Trophoblast cell (in vitro differentiated cells and primary cell): ENCODE measurements around the gene ACSL4.

ENCODE experiments used
- DNase-seq, 2 donors: peaks; one replicate each; pipeline ENCODE4 v3.0.0-alpha.2; 2016
- H2AFZ ChIP-seq: 2 replicates; pipeline ENCODE4 v1.6.1; 2013; ENCODE audit warnings: low read length, moderate library complexity, mild to moderate bottlenecking; ENCODE audit not compliant: insufficient read depth, poor library complexity
- H2AK5ac ChIP-seq: 2 replicates; pipeline ENCODE4 v1.6.1; 2013; ENCODE audit warnings: mild to moderate bottlenecking, low read length
- H2BK120ac ChIP-seq: 2 replicates; pipeline ENCODE4 v1.6.1; 2013; ENCODE audit warnings: low read length, mild to moderate bottlenecking, moderate library complexity; ENCODE audit not compliant: insufficient read depth, poor library complexity
- H2BK12ac ChIP-seq: 2 replicates; pipeline ENCODE4 v1.6.1; 2013; ENCODE audit warnings: mild to moderate bottlenecking, low read length, moderate library complexity
- H2BK5ac ChIP-seq: 2 replicates; pipeline ENCODE4 v1.6.1; 2013; ENCODE audit warnings: low read length, low read depth, moderate library complexity, mild to moderate bottlenecking; ENCODE audit not compliant: poor library complexity
- H3K14ac ChIP-seq: 2 replicates; pipeline ENCODE4 v1.6.1; 2013; ENCODE audit warnings: mild to moderate bottlenecking, low read length
- H3K18ac ChIP-seq: 2 replicates; pipeline ENCODE4 v1.6.1; 2013; ENCODE audit warnings: mild to moderate bottlenecking, low read length
- H3K23ac ChIP-seq: 2 replicates; pipeline ENCODE4 v1.6.1; 2013; ENCODE audit warnings: low read length
- H3K27ac ChIP-seq: 2 replicates; pipeline ENCODE4 v1.5.1; 2013; ENCODE audit warnings: low read depth, mild to moderate bottlenecking, inconsistent platforms, low read length, moderate library complexity
- H3K27me3 ChIP-seq: 2 replicates; pipeline ENCODE4 v1.6.1; 2013; ENCODE audit warnings: inconsistent platforms, mild to moderate bottlenecking, low read length, moderate library complexity; ENCODE audit not compliant: insufficient read depth
- H3K36me3 ChIP-seq, 2 experiments: 1 replicate in 1 of 2; 2 replicates in 1 of 2; pipeline ENCODE4 v1.6.1; 2013; ENCODE audit warnings: low read length in 2 of 2, mild to moderate bottlenecking in 2 of 2, moderate library complexity in 1 of 2; ENCODE audit not compliant: insufficient read depth in 2 of 2, control insufficient read depth in 1 of 2
- H3K4ac ChIP-seq: 2 replicates; pipeline ENCODE4 v1.6.1; 2013; ENCODE audit warnings: low read depth, mild to moderate bottlenecking, low read length, moderate library complexity
- H3K4me1 ChIP-seq, 2 experiments: 1 replicate in 1 of 2; 2 replicates in 1 of 2; pipeline ENCODE4 v1.6.1; 2013; ENCODE audit warnings: low read length in 2 of 2, mild to moderate bottlenecking in 2 of 2, moderate library complexity in 1 of 2; ENCODE audit not compliant: insufficient read depth in 2 of 2, control insufficient read depth in 1 of 2
- H3K4me2 ChIP-seq: 2 replicates; pipeline ENCODE4 v1.6.1; 2013; ENCODE audit warnings: inconsistent platforms, mild to moderate bottlenecking, low read length, moderate library complexity
- H3K4me3 ChIP-seq: 2 replicates; pipeline ENCODE4 v1.5.1; 2013; ENCODE audit warnings: mild to moderate bottlenecking, low read depth, low read length, inconsistent platforms
- H3K79me1 ChIP-seq: one replicate; pipeline ENCODE4 v1.6.1; 2013; ENCODE audit warnings: low read length
- H3K79me2 ChIP-seq: 2 replicates; pipeline ENCODE4 v1.6.1; 2013; ENCODE audit warnings: low read length, mild to moderate bottlenecking; ENCODE audit not compliant: control insufficient read depth, insufficient read depth, poor library complexity
- H3K9ac ChIP-seq: 2 replicates; pipeline ENCODE4 v1.6.1; 2013; ENCODE audit warnings: mild to moderate bottlenecking, low read length
- H3K9me3 ChIP-seq: 2 replicates; pipeline ENCODE4 v1.6.1; 2013; ENCODE audit warnings: low read depth, mild to moderate bottlenecking, control low read depth, inconsistent platforms, low read length; ENCODE audit not compliant: insufficient read depth
- H4K12ac ChIP-seq: 2 replicates; pipeline ENCODE4 v1.6.1; 2013; ENCODE audit warnings: low read depth, mild to moderate bottlenecking, low read length, moderate library complexity
- H4K8ac ChIP-seq: 2 replicates; pipeline ENCODE4 v1.6.1; 2013; ENCODE audit warnings: low read depth, mild to moderate bottlenecking, low read length, moderate library complexity
- H4K91ac ChIP-seq: one replicate; pipeline ENCODE4 v1.6.1; 2013; ENCODE audit warnings: low read depth, mild to moderate bottlenecking, low read length, moderate library complexity
- WGBS: extraction: QIAGEN DNeasy Blood & Tissue Kit; methylation state at CpG from one replicate; pipeline ENCODE4 v1.1.7; 2013; ENCODE audit warnings: missing lambda C conversion rate; ENCODE audit not compliant: insufficient read length, insufficient coverage; ENCODE audit errors: extremely low coverage; 5-methylcytosine and 5-hydroxymethylcytosine counted together

Gene ACSL4

GRCh38 chrX:109704563-109704962, 28.5 kb downstream of the ACSL4 start:
- DNase-seq, result no peak
- H2BK120ac ChIP-seq, result no peak overlapping the region
- H3K4me2 ChIP-seq, result no peak overlapping the region
- no peaks in the 10 kb centered on the region for H3K9me3 ChIP-seq
- no peaks in the 10 kb centered on the region for H3K4me1 ChIP-seq
- no peak overlapping the region for H4K91ac ChIP-seq
- no peak overlapping the region for H2AK5ac ChIP-seq
- no peak overlapping the region for H4K8ac ChIP-seq
- H3K79me2 ChIP-seq, result no peaks in the 10 kb centered on the region
- H3K79me1 ChIP-seq, result no peaks in the 10 kb centered on the region
- H2AFZ ChIP-seq, result no peak overlapping the region
- H4K12ac ChIP-seq, result no peak overlapping the region
- no peak overlapping the region for H3K9ac ChIP-seq
- no peak overlapping the region for H3K14ac ChIP-seq
- no peak overlapping the region for H3K4ac ChIP-seq
- H3K27me3 ChIP-seq, result no peaks in the 10 kb centered on the region
- no peak overlapping the region for H3K23ac ChIP-seq
- H2BK5ac ChIP-seq, result no peak overlapping the region
- H3K27ac ChIP-seq, result no peak overlapping the region
- no peak overlapping the region for H3K18ac ChIP-seq
- H3K4me3 ChIP-seq, result no peak overlapping the region
- H3K36me3 ChIP-seq, result no peaks in the 10 kb centered on the region
- H2BK12ac ChIP-seq, result no peak overlapping the region

GRCh38 chrX:109697855-109698254, 35.2 kb downstream of the ACSL4 start:
- Histone ChIP-seq H2BK5ac (no peak overlapping the region), H3K9ac (no peak overlapping the region), H4K12ac (no peak overlapping the region), H3K27ac (no peak overlapping the region), H3K4me3 (no peak overlapping the region), H2BK120ac (no peak overlapping the region), H3K23ac (no peak overlapping the region), H3K79me2 (no peaks in the 10 kb centered on the region), H3K4me2 (no peak overlapping the region), H3K36me3 (no peaks in the 10 kb centered on the region), H4K91ac (no peak overlapping the region), H3K9me3 (no peaks in the 10 kb centered on the region), H2AK5ac (no peak overlapping the region), H3K4me1 (no peaks in the 10 kb centered on the region), H4K8ac (no peak overlapping the region), H2BK12ac (no peak overlapping the region), H3K27me3 (no peaks in the 10 kb centered on the region), H2AFZ (no peak overlapping the region), H3K18ac (no peak overlapping the region), H3K4ac (no peak overlapping the region), H3K14ac (no peak overlapping the region), H3K79me1 (no peaks in the 10 kb centered on the region)
- DNase-seq, result no peak
- WGBS, result no CpG with 5 or more reads among the region's 2 CpGs

GRCh38 chrX:109696146-109696740, 36.8 kb downstream of the ACSL4 start:
- no peaks in the 10 kb centered on the region for H3K36me3 ChIP-seq
- H2AK5ac ChIP-seq, result no peak overlapping the region
- no peak overlapping the region for H2BK120ac ChIP-seq
- no peaks in the 10 kb centered on the region for H3K27me3 ChIP-seq
- H3K23ac ChIP-seq, result no peak overlapping the region
- no peaks in the 10 kb centered on the region for H3K79me1 ChIP-seq
- no peak overlapping the region for H3K9ac ChIP-seq
- no peak overlapping the region for H3K4me2 ChIP-seq
- H3K4me3 ChIP-seq, result no peak overlapping the region
- H3K9me3 ChIP-seq, result no peaks in the 10 kb centered on the region
- no CpG with 5 or more reads among the region's 4 CpGs for WGBS
- no peak overlapping the region for H3K18ac ChIP-seq
- H4K8ac ChIP-seq, result no peak overlapping the region
- H3K4me1 ChIP-seq, result no peaks in the 10 kb centered on the region
- H2BK12ac ChIP-seq, result no peak overlapping the region
- H2AFZ ChIP-seq, result no peak overlapping the region
- H4K12ac ChIP-seq, result no peak overlapping the region
- no peak overlapping the region for H2BK5ac ChIP-seq
- no peak overlapping the region for H3K27ac ChIP-seq
- no peak overlapping the region for H3K14ac ChIP-seq
- no peak for DNase-seq
- no peak overlapping the region for H3K4ac ChIP-seq
- no peaks in the 10 kb centered on the region for H3K79me2 ChIP-seq
- no peak overlapping the region for H4K91ac ChIP-seq

- no peak overlapping the region for H3K4me2 ChIP-seq
- H2BK12ac ChIP-seq, result no peak overlapping the region
- no peak for DNase-seq
- H2AK5ac ChIP-seq, result no peak overlapping the region
- no peak overlapping the region for H3K14ac ChIP-seq
- H2BK120ac ChIP-seq, result no peak overlapping the region
- no peaks in the 10 kb centered on the region for H3K79me2 ChIP-seq
- H2AFZ ChIP-seq, result no peak overlapping the region
- H3K4ac ChIP-seq, result no peak overlapping the region
- no peaks in the 10 kb centered on the region for H3K9me3 ChIP-seq
- no peak overlapping the region for H3K27ac ChIP-seq
- H3K4me1 ChIP-seq, result no peaks in the 10 kb centered on the region
- no peak overlapping the region for H3K23ac ChIP-seq
- no peak overlapping the region for H4K91ac ChIP-seq
- H3K9ac ChIP-seq, result no peak overlapping the region
- H4K12ac ChIP-seq, result no peak overlapping the region
- no peaks in the 10 kb centered on the region for H3K36me3 ChIP-seq
- H3K27me3 ChIP-seq, result no peaks in the 10 kb centered on the region
- no peak overlapping the region for H2BK5ac ChIP-seq
- no peak overlapping the region for H3K18ac ChIP-seq
- H4K8ac ChIP-seq, result no peak overlapping the region
- no peaks in the 10 kb centered on the region for H3K79me1 ChIP-seq
- H3K4me3 ChIP-seq, result no peak overlapping the region
- no CpG with 5 or more reads among the region's 3 CpGs for WGBS
These were observed 37.4 kb downstream of the ACSL4 start for GRCh38 chrX:109695637-109696036.
